ENCODE data around the gene ATP1A3.
A peak's percentile ranks its signal among the peaks of the same experiment; 100 is the strongest.

The ATP1A3 gene

DNA sequence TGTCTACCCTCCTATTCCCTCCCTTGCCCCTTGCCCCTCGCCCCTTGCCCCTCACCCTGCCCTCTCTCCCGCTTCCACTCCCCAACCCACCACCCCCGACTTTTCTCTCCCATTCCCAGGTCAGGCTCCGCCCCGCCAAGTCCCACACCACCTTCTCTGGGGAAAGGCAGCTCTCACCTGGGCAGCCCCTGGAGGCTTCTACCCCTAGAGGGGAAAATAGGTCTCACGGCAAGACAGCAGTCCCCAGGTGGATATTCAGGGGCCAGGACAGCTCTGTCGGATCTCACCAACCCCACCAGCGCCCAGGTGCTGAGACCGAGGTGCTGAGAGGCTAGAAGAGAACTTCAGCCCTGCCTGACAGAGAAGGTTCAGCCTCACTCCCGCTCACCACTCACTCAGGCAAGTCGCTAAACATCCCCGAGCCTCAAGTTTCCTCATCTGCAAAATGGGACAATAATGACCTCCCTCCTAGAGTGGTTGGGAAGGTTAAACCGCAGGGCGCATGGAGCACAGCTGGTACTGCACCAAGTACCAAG lies 64.4 kb downstream of the ATP1A3 start:
- Histone ChIP-seq H3K36me3 (ENCODE audit: insufficient read depth, low read depth, low read length) (no peaks in the 10 kb centered on the region), H3K9ac (ENCODE audit: low read depth, low read length) (no peak overlapping the region), H3K9me3 (ENCODE audit: insufficient read depth, low read depth, low read length) (no peaks in the 10 kb centered on the region; the same call in 1 of the 2 replicates), H3K4me1 (ENCODE audit: insufficient read depth, low read length) (peaks cover 6% of the 10 kb centered on the region), H3K4me3 (ENCODE audit: low read length) (no peak overlapping the region), H3K27ac (ENCODE audit: low read length) (no peak overlapping the region), H3K27me3 (ENCODE audit: insufficient read depth, low read length) (peaks cover 100% of the 10 kb centered on the region)

DNA sequence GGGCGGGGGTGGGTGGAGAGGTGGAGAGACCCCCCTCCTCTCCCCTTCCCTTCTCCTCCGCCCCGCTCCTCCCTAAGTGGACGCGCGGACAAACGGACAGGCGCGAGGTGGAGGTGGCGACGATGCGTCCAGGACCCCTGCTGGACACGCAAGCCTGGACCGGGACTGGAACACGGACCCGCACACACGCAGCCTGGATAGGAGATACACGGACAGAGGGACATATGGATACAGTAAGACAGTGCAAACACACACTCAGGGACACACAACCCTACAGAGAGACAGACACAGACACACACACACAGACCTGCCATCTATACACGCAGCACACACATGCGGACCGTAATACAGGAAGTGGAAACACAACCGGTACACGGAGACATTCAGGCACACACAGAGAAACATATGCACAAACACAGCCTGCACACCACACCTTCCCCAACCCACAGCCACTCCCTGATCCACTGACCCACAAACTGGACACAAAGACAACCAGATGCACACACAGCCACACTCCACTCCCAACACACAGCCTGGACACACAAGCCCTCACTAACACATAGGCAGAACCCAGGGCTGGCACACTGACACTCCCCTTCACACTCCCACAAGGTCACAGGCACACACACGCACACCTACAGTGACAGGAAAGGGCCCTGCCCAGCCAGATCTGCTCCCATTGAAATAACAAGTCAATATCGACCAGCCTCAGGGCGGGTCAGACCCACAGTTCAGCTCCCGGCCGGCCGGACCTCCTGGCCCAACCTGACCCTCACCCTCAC lies 65.1 kb downstream of the ATP1A3 start:
- Histone ChIP-seq H3K4me1 (ENCODE audit: insufficient read depth, low read length) (peaks cover 6% of the 10 kb centered on the region), H3K27me3 (ENCODE audit: insufficient read depth, low read length) (peaks cover 100% of the 10 kb centered on the region), H3K36me3 (ENCODE audit: insufficient read depth, low read depth, low read length) (no peaks in the 10 kb centered on the region), H3K9me3 (ENCODE audit: insufficient read depth, low read depth, low read length) (no peaks in the 10 kb centered on the region; the same call in 1 of the 2 replicates), H3K4me3 (ENCODE audit: low read length) (peak overlapping the region; percentile 63; the same call in 1 of the 2 replicates), H3K27ac (ENCODE audit: low read length) (no peak overlapping the region), H3K9ac (ENCODE audit: low read depth, low read length) (no peak overlapping the region)

DNA sequence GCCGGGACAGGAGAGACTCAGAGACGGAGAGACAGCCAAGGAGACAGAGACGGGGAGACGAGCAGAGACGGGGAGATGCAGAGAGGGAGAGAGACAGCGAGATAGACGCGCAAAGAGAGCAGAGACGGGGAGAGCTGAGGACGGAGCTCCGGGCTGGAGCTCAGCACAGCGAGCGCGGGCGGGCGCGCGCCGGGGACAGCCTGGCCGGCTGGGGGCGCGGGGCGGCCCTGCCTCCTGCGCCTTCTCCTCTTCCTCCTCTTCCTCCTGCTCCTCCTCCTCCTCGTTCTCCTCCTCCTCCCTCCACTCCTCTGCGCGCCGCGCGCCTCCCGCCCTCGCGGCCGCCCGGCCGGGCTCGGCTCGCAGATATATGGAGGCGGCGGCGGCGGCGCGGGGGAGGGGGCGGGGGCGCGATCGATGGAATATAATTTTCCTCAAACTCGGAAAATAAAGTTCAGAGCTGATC lies 65.8 kb downstream of the ATP1A3 start, which contains the start of gene ERFL:
Gene ERFL, minus strand, starts transcription at position 229 of the 463 bp plus-strand sequence. CDS start 15,530 bp downstream, outside the sequence.
- peak within 1 kb of the TSS; percentile 63 for H3K4me3 ChIP-seq (ENCODE audit: low read length)
- H3K9ac ChIP-seq (ENCODE audit: low read depth, low read length), result no peak within 1 kb of the TSS
- H3K4me1 ChIP-seq (ENCODE audit: insufficient read depth, low read length), result peaks cover 6% of the 10 kb centered on the region
- peaks cover 98% of the 10 kb centered on the region for H3K27me3 ChIP-seq (ENCODE audit: insufficient read depth, low read length)
- H3K9me3 ChIP-seq (ENCODE audit: insufficient read depth, low read depth, low read length), result no peaks in the 10 kb centered on the region; the same call in 1 of the 2 replicates
- H3K27ac ChIP-seq (ENCODE audit: low read length), result no peak within 1 kb of the TSS
- H3K36me3 ChIP-seq (ENCODE audit: insufficient read depth, low read depth, low read length), result no peaks in the 10 kb centered on the region

DNA sequence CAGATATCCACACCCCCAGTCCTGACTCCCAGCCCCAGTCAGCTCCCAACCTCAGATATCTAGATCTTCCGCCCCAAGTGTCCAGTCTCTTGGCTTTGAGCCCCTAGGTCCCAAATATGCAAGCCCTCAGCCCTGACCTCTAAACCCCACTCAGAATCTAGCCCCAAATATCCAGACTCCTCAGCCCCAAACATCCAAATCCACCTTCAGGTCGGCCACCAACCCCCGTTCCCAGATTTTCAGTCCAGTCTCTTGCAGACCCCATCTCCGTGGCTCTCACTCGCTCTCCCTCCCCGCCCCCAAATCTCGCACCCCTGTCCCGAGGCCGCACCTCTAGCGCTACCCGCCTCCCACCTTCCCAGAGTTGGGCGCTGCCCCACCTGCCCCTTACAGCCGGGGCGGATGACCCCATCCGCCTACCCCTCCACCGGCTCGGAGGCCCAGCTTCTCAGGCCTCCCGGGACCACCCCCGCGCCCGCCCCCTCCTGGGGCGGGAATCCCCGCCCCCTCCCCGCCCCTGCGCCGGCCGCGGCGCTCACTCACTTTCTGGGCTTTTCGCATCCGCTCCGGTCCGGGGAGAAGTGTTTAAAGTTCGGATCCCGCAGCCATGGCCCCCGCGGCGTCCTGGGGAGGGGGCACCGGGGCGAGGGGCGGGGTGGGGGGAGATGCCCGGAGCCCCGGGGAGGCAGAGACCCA lies 66.4 kb downstream of the ATP1A3 start:
- peak overlapping the region; percentile 63 for H3K4me3 ChIP-seq (ENCODE audit: low read length)
- H3K9ac ChIP-seq (ENCODE audit: low read depth, low read length), result no peak overlapping the region

DNA sequence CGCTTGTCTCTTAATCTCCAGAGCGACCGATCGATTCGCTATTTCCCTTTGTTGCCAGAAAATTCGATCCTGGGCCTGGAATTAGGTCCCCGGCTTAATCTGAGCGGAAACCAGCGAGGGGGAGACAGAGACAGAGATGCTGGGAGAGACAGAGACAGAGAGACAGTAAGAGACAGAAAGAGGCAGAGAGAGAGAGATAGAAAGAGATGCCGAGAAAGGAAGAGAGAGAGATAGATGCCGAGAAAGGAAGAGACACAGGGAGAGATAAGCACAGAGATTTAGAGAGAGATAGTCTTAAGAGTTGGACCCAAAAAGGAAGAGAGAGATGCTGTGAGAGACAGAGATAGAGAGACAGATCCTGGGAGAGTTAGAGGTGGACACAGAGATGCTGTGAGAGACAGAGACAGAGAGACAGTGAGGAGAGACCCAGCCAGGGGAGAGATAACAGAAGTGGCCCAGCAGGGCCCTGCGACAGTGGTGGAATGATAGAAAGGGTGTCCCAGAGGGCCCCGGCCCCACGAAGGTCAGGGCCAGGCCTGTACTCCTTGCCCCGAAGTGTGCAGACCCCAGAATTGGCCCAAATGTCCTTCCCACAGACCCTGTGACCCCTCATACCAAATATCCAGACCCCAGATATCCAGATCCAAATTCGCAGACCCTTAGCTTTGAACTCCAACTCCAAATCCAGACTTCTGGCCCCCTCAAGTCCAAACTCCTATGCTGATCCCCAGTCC lies 67.1 kb downstream of the ATP1A3 start:
- no peaks in the 10 kb centered on the region for H3K36me3 ChIP-seq (ENCODE audit: insufficient read depth, low read depth, low read length)
- no peak overlapping the region for H3K4me3 ChIP-seq (ENCODE audit: low read length)
- no peak overlapping the region for H3K9ac ChIP-seq (ENCODE audit: low read depth, low read length)
- H3K9me3 ChIP-seq (ENCODE audit: insufficient read depth, low read depth, low read length), result no peaks in the 10 kb centered on the region; the same call in 1 of the 2 replicates
- H3K27ac ChIP-seq (ENCODE audit: low read length), result no peak overlapping the region
- H3K27me3 ChIP-seq (ENCODE audit: insufficient read depth, low read length), result peaks cover 98% of the 10 kb centered on the region
- peaks cover 9% of the 10 kb centered on the region for H3K4me1 ChIP-seq (ENCODE audit: insufficient read depth, low read length)

More for the DNA sequence above, 66.4 kb downstream of the ATP1A3 start:
- H3K27ac ChIP-seq (ENCODE audit: low read length), result no peak overlapping the region
- peaks cover 98% of the 10 kb centered on the region for H3K27me3 ChIP-seq (ENCODE audit: insufficient read depth, low read length)
- no peaks in the 10 kb centered on the region for H3K36me3 ChIP-seq (ENCODE audit: insufficient read depth, low read depth, low read length)
- no peaks in the 10 kb centered on the region; the same call in 1 of the 2 replicates for H3K9me3 ChIP-seq (ENCODE audit: insufficient read depth, low read depth, low read length)
- peaks cover 6% of the 10 kb centered on the region for H3K4me1 ChIP-seq (ENCODE audit: insufficient read depth, low read length)

DNA sequence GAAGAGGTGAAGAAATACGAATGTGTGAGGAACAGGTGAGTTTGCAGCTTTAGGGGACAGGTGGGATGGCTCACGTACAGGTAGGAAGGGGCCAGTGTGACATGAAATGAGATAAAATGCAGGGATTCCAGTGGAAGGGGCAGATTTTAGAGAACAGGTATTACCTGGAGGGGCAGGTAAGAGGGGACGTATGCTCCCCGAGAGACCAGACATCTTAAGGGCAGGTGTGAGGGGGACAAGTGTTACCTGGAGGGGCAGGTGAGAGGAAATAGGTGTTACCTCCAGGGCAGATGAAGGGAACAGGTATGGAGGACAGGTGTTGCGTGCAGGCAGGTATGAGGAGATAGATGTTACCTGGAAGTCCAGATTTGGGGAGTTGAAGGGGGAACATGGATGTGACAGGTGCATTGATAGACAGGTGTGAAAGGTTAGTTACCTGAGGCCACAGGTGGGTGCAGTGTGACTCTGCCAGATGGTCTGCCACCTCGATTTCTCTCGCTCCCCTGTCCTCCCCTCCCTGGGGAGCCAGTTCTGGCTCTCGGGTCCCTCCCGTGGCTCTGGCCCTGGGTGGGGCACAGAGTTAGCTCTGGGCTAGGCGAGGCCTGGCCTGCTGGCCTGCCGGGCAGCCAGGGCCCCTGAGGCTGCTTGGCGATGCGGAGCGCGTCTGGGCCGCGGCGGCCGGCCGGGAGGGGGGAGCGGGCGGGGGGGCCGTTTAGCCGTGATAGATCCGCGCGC lies 67.8 kb downstream of the ATP1A3 start:
- Histone ChIP-seq H3K4me1 (ENCODE audit: insufficient read depth, low read length) (0 out of 2 replicates have a peak, but pooled peaks cover 3% of the 10 kb centered on the region), H3K27me3 (ENCODE audit: insufficient read depth, low read length) (peaks cover 98% of the 10 kb centered on the region), H3K9ac (ENCODE audit: low read depth, low read length) (no peak overlapping the region), H3K36me3 (ENCODE audit: insufficient read depth, low read depth, low read length) (no peaks in the 10 kb centered on the region), H3K27ac (ENCODE audit: low read length) (no peak overlapping the region), H3K9me3 (ENCODE audit: insufficient read depth, low read depth, low read length) (no peaks in the 10 kb centered on the region; the same call in 1 of the 2 replicates), H3K4me3 (ENCODE audit: low read length) (no peak overlapping the region)

- Histone ChIP-seq H3K9ac (ENCODE audit: low read depth, low read length) (no peak overlapping the region), H3K27me3 (ENCODE audit: insufficient read depth, low read length) (peaks cover 98% of the 10 kb centered on the region), H3K36me3 (ENCODE audit: insufficient read depth, low read depth, low read length) (no peaks in the 10 kb centered on the region), H3K27ac (ENCODE audit: low read length) (no peak overlapping the region), H3K4me3 (ENCODE audit: low read length) (no peak overlapping the region), H3K4me1 (ENCODE audit: insufficient read depth, low read length) (0 out of 2 replicates have a peak, but pooled peaks cover 3% of the 10 kb centered on the region), H3K9me3 (ENCODE audit: insufficient read depth, low read depth, low read length) (no peaks in the 10 kb centered on the region; the same call in 1 of the 2 replicates)
Measured at GRCh38 chr19:41925208-41926003, 68.6 kb downstream of the ATP1A3 start.

- 0 out of 2 replicates have a peak, but pooled peaks cover 3% of the 10 kb centered on the region for H3K4me1 ChIP-seq (ENCODE audit: insufficient read depth, low read length)
- no peaks in the 10 kb centered on the region; the same call in none of the 2 replicates for H3K9me3 ChIP-seq (ENCODE audit: insufficient read depth, low read depth, low read length)
- H3K4me3 ChIP-seq (ENCODE audit: low read length), result no peak overlapping the region
- peaks cover 98% of the 10 kb centered on the region for H3K27me3 ChIP-seq (ENCODE audit: insufficient read depth, low read length)
- no peak overlapping the region for H3K27ac ChIP-seq (ENCODE audit: low read length)
- H3K9ac ChIP-seq (ENCODE audit: low read depth, low read length), result no peak overlapping the region
- H3K36me3 ChIP-seq (ENCODE audit: insufficient read depth, low read depth, low read length), result no peaks in the 10 kb centered on the region
Measured at GRCh38 chr19:41924151-41925145, 69.6 kb downstream of the ATP1A3 start.

DNA sequence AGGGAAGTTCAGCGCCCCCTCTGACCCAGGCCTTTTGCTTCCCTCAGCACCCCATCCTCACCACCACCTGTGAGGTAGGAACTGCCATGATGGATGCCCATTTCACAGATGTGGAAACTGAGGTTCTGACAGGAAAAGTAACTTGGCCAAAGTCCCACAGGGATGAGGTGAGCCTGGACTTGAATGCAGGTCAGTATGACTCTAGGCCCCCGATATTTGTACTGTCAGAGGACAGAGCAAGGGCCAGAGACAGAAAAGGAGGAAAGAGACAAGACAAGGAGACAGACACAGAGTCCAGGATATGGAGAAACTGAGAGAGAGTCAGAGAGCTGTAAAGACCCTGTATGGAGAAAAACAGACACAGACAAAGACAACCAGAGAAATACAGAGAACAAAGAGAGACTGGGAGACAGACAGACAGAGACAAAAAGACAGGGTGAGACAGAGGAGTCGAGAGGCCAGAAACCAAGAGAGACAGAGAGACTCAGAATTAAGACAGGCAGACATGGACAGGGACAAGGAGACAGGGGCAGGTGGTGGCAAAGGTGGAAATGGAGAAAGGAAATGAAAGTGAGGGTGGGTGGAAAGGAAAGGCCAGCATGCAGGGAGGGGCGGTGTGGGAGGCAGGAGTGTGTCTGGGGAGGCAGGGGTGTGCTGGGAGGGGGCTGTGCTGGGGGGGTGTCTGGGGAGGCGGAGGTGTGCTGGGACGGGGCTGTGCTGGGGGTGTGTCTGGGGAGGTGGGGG lies 70.8 kb downstream of the ATP1A3 start:
- no peaks in the 10 kb centered on the region; the same call in none of the 2 replicates for H3K9me3 ChIP-seq (ENCODE audit: insufficient read depth, low read depth, low read length)
- no peak overlapping the region for H3K9ac ChIP-seq (ENCODE audit: low read depth, low read length)
- H3K36me3 ChIP-seq (ENCODE audit: insufficient read depth, low read depth, low read length), result no peaks in the 10 kb centered on the region
- H3K27ac ChIP-seq (ENCODE audit: low read length), result no peak overlapping the region
- no peak overlapping the region for H3K4me3 ChIP-seq (ENCODE audit: low read length)
- 0 out of 2 replicates have a peak, but pooled peaks cover 3% of the 10 kb centered on the region for H3K4me1 ChIP-seq (ENCODE audit: insufficient read depth, low read length)
- peaks cover 98% of the 10 kb centered on the region for H3K27me3 ChIP-seq (ENCODE audit: insufficient read depth, low read length)
